WTC11 (cell line): ENCODE results near the gene ZCCHC7. TPM values are rescaled to one million over a fixed set of nuclear protein-coding genes. Genes with fewer than 3 reads are reported as not detected.

ENCODE experiments used
- ATAC-seq: fragments of 200-7000 bp; cut with Tn5 transposase; 2 replicates; pipeline ENCODE4 v1.10.0; 2021; ENCODE audit warnings: mild to moderate bottlenecking, moderate library complexity
- CTCF ChIA-PET: fragments of 300-600 bp; sonication (Branson Sonifier 250); formaldehyde crosslinking; loops from one replicate; lab custom pipeline; 2021; ENCODE audit warnings: antibody characterized with exemption; lab: Charles Lee
- POLR2A ChIA-PET: fragments of 350-600 bp; sonication (Branson Sonifier 250); formaldehyde crosslinking; loops from one replicate; lab custom pipeline; 2021; ENCODE audit warnings: antibody characterized with exemption; lab: Charles Lee
- DNase-seq: peaks from one replicate; pipeline ENCODE4 v3.0.0; 2021; ENCODE audit warnings: low spot score
- H3K27ac Mint-ChIP-seq: 2 replicates; pipeline ENCODE4 v1.8.0; 2021; ENCODE audit warnings: mixed read lengths
- H3K27me3 Mint-ChIP-seq: 2 replicates; pipeline ENCODE4 v1.8.0; 2021; ENCODE audit warnings: low read depth, mild to moderate bottlenecking, moderate library complexity, mixed read lengths
- H3K36me3 Mint-ChIP-seq: 2 replicates; pipeline ENCODE4 v1.8.0; 2021; ENCODE audit warnings: mixed read lengths
- H3K4me1 Mint-ChIP-seq: 2 replicates; pipeline ENCODE4 v1.8.0; 2022; ENCODE audit warnings: mixed read lengths
- H3K4me3 Mint-ChIP-seq: 2 replicates; pipeline ENCODE4 v1.8.0; 2021; ENCODE audit warnings: mild to moderate bottlenecking, moderate library complexity, mixed read lengths
- H3K9me3 Mint-ChIP-seq: 2 replicates; pipeline ENCODE4 v1.8.0; 2021; ENCODE audit warnings: mixed read lengths
- ATF1 ChIP-seq: sonication (generic); formaldehyde crosslinking; IDR thresholded peaks from 2 replicates; pipeline ENCODE4 v1.8.1; 2023; ENCODE audit warnings: mild to moderate bottlenecking, moderate library complexity, missing genetic modification reagents
- CREM ChIP-seq: sonication (generic); formaldehyde crosslinking; IDR thresholded peaks from 2 replicates; pipeline ENCODE4 v1.8.1; 2022; ENCODE audit warnings: mild to moderate bottlenecking, missing genetic modification reagents, moderate library complexity
- FOXJ3 ChIP-seq: sonication (generic); formaldehyde crosslinking; IDR thresholded peaks from 2 replicates; pipeline ENCODE4 v1.9.0; 2021; ENCODE audit warnings: missing genetic modification reagents, mild to moderate bottlenecking, borderline replicate concordance
- HMGA2 ChIP-seq: fragments of 250-450 bp; sonication (Bioruptor Pico); IDR thresholded peaks from 2 replicates; pipeline ENCODE4 v1.4.0; 2021; ENCODE audit warnings: mild to moderate bottlenecking, moderate library complexity
- NFATC4 ChIP-seq: fragments of 250-450 bp; sonication (Bioruptor Pico); IDR thresholded peaks from 2 replicates; pipeline ENCODE4 v1.9.0; 2021; ENCODE audit warnings: mild to moderate bottlenecking
- NR1H2 ChIP-seq: sonication (generic); formaldehyde crosslinking; IDR thresholded peaks from 2 replicates; pipeline ENCODE4 v1.9.0; 2021; ENCODE audit warnings: mild to moderate bottlenecking, moderate library complexity, missing genetic modification reagents
- RELA ChIP-seq: sonication (generic); formaldehyde crosslinking; IDR thresholded peaks from 2 replicates; pipeline ENCODE4 v1.8.1; 2022; ENCODE audit warnings: missing genetic modification reagents, mild to moderate bottlenecking, borderline replicate concordance
- SMAD3 ChIP-seq: sonication (generic); formaldehyde crosslinking; IDR thresholded peaks from 2 replicates; pipeline ENCODE4 v1.8.0; 2022; ENCODE audit warnings: missing genetic modification reagents, mild to moderate bottlenecking, borderline replicate concordance
- ZNF219 ChIP-seq: sonication (generic); formaldehyde crosslinking; IDR thresholded peaks from 2 replicates; pipeline ENCODE4 v1.8.0; 2023; ENCODE audit warnings: missing genetic modification reagents, mild to moderate bottlenecking, borderline replicate concordance
- ZNF317 ChIP-seq: sonication (generic); formaldehyde crosslinking; IDR thresholded peaks from 2 replicates; pipeline ENCODE4 v1.8.1; 2023; ENCODE audit warnings: low read depth, mild to moderate bottlenecking, moderate library complexity, missing genetic modification reagents, borderline replicate concordance
- total RNA-seq: library from RNA; stranded (reverse); gene quantifications from 3 replicates; pipeline ENCODE4 v1.2.3, GENCODE V29; 2021
- TF ChIP-seq, protein P1 (sequence below): fragments of 250-450 bp; sonication (Bioruptor Pico); conservative IDR thresholded peaks from 2 replicates; pipeline ENCODE4 v1.9.0; 2021; ENCODE audit warnings: mild to moderate bottlenecking
- TF ChIP-seq, protein P2 (sequence below): sonication (generic); formaldehyde crosslinking; conservative IDR thresholded peaks from 2 replicates; pipeline ENCODE4 v1.8.1; 2022; ENCODE audit warnings: mild to moderate bottlenecking, missing genetic modification reagents
- TF ChIP-seq, protein P3 (sequence below): fragments of 250-450 bp; sonication (Bioruptor Pico); IDR thresholded peaks from 2 replicates; pipeline ENCODE4 v1.9.0; 2021; ENCODE audit warnings: mild to moderate bottlenecking, borderline replicate concordance
- TF ChIP-seq, protein P4 (sequence below): sonication (generic); formaldehyde crosslinking; IDR thresholded peaks from 2 replicates; pipeline ENCODE4 v1.8.0; 2022; ENCODE audit warnings: missing genetic modification reagents
- TF ChIP-seq, protein P5 (sequence below): sonication (generic); formaldehyde crosslinking; IDR thresholded peaks from 2 replicates; pipeline ENCODE4 v1.8.1; 2023; ENCODE audit warnings: mild to moderate bottlenecking, missing genetic modification reagents

The ZCCHC7 gene
- total RNA-seq, 1 experiment from 2014 or later, result 30.1 TPM

DNA sequence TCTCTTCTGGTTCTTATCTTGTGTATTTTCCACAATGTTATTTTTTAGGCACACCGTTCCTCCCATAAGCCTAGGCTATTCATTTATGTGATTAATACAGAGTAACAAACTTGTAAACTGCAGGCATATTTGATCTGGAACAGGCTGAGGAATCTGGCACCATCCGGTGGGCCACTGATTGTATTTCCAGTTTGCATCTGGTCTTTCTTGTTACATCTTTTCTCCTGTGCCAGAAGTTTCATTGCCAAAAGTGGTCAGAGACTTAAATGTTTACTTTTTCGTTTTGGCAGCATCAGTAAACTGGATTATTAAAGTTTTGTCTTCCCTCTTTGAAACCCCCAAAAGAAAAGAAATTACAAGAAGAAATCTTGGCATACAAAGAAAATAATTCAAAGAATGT, 17.9 kb upstream of the ZCCHC7 start:
- H3K27ac Mint-ChIP-seq, result peak overlapping the region; percentile 10; the same call in 1 of the 2 replicates
- ChIA-PET CTCF (no interaction called here), POLR2A (no interaction called here)
- no peak for ATAC-seq
- H3K9me3 Mint-ChIP-seq, result 0 out of 2 replicates have a peak, but pooled peaks cover 3% of the 10 kb centered on the region
- no peak for DNase-seq
- no peaks in the 10 kb centered on the region; the same call in 1 of the 2 replicates for H3K36me3 Mint-ChIP-seq
- peaks cover 10% of the 10 kb centered on the region for H3K4me1 Mint-ChIP-seq
- TF ChIP-seq ZNF219 (CRISPR knock-in tag), result no peak
- TF ChIP-seq, protein P1, sequence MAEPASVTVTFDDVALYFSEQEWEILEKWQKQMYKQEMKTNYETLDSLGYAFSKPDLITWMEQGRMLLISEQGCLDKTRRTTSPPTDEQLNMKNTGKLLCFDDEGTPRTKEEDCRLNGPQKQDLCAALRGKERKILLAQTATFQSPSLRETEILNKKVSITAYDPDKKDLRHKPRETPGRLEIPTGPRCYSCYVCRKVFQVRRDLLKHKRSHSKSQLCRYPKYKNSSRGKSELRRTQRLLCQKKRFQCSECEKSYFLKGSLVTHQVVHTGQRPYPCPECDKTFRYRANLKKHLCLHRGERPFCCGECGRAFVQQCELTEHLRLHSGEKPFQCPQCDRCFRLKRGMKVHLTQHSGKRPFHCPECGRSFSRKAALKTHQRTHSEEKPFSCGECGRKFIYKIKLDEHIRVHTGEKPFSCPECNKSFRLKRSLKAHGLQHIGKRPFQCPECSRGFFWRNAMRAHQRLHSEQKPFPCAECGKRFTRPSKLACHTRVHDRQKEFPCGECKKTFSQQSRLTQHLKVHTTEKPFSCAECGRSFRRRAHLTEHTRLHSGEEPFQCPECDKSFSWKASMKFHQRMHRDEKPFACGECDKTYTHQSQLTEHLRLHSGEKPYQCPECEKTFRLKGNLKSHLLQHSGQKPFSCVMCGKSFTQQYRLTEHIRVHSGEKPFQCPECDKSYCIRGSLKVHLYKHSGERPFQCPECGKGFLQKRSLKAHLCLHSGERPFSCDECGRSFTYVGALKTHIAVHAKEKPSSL (CRISPR knock-in tag), result no peak
- TF ChIP-seq, protein P2, sequence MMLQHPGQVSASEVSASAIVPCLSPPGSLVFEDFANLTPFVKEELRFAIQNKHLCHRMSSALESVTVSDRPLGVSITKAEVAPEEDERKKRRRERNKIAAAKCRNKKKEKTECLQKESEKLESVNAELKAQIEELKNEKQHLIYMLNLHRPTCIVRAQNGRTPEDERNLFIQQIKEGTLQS (CRISPR knock-in tag), result no peak
- no peak for TF ChIP-seq ATF1 (CRISPR knock-in tag)
- TF ChIP-seq SMAD3 (CRISPR knock-in tag), result no peak
- no peak for TF ChIP-seq FOXJ3 (CRISPR knock-in tag)
- no peak for TF ChIP-seq CREM (CRISPR knock-in tag)
- TF ChIP-seq, protein P3, sequence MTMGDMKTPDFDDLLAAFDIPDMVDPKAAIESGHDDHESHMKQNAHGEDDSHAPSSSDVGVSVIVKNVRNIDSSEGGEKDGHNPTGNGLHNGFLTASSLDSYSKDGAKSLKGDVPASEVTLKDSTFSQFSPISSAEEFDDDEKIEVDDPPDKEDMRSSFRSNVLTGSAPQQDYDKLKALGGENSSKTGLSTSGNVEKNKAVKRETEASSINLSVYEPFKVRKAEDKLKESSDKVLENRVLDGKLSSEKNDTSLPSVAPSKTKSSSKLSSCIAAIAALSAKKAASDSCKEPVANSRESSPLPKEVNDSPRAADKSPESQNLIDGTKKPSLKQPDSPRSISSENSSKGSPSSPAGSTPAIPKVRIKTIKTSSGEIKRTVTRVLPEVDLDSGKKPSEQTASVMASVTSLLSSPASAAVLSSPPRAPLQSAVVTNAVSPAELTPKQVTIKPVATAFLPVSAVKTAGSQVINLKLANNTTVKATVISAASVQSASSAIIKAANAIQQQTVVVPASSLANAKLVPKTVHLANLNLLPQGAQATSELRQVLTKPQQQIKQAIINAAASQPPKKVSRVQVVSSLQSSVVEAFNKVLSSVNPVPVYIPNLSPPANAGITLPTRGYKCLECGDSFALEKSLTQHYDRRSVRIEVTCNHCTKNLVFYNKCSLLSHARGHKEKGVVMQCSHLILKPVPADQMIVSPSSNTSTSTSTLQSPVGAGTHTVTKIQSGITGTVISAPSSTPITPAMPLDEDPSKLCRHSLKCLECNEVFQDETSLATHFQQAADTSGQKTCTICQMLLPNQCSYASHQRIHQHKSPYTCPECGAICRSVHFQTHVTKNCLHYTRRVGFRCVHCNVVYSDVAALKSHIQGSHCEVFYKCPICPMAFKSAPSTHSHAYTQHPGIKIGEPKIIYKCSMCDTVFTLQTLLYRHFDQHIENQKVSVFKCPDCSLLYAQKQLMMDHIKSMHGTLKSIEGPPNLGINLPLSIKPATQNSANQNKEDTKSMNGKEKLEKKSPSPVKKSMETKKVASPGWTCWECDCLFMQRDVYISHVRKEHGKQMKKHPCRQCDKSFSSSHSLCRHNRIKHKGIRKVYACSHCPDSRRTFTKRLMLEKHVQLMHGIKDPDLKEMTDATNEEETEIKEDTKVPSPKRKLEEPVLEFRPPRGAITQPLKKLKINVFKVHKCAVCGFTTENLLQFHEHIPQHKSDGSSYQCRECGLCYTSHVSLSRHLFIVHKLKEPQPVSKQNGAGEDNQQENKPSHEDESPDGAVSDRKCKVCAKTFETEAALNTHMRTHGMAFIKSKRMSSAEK, result no peak
- TF ChIP-seq, protein P4, sequence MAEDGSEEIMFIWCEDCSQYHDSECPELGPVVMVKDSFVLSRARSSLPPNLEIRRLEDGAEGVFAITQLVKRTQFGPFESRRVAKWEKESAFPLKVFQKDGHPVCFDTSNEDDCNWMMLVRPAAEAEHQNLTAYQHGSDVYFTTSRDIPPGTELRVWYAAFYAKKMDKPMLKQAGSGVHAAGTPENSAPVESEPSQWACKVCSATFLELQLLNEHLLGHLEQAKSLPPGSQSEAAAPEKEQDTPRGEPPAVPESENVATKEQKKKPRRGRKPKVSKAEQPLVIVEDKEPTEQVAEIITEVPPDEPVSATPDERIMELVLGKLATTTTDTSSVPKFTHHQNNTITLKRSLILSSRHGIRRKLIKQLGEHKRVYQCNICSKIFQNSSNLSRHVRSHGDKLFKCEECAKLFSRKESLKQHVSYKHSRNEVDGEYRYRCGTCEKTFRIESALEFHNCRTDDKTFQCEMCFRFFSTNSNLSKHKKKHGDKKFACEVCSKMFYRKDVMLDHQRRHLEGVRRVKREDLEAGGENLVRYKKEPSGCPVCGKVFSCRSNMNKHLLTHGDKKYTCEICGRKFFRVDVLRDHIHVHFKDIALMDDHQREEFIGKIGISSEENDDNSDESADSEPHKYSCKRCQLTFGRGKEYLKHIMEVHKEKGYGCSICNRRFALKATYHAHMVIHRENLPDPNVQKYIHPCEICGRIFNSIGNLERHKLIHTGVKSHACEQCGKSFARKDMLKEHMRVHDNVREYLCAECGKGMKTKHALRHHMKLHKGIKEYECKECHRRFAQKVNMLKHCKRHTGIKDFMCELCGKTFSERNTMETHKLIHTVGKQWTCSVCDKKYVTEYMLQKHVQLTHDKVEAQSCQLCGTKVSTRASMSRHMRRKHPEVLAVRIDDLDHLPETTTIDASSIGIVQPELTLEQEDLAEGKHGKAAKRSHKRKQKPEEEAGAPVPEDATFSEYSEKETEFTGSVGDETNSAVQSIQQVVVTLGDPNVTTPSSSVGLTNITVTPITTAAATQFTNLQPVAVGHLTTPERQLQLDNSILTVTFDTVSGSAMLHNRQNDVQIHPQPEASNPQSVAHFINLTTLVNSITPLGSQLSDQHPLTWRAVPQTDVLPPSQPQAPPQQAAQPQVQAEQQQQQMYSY (CRISPR knock-in tag), result no peak
- TF ChIP-seq NFATC4 (CRISPR knock-in tag), result no peak
- no peak for TF ChIP-seq HMGA2 (CRISPR knock-in tag)
- no peak for TF ChIP-seq ZNF317
- TF ChIP-seq, protein P5, sequence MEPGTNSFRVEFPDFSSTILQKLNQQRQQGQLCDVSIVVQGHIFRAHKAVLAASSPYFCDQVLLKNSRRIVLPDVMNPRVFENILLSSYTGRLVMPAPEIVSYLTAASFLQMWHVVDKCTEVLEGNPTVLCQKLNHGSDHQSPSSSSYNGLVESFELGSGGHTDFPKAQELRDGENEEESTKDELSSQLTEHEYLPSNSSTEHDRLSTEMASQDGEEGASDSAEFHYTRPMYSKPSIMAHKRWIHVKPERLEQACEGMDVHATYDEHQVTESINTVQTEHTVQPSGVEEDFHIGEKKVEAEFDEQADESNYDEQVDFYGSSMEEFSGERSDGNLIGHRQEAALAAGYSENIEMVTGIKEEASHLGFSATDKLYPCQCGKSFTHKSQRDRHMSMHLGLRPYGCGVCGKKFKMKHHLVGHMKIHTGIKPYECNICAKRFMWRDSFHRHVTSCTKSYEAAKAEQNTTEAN (CRISPR knock-in tag), result no peak
- no peak for TF ChIP-seq RELA (CRISPR knock-in tag)
- TF ChIP-seq NR1H2, result no peak
- H3K4me3 Mint-ChIP-seq, result no peak overlapping the region
- no peaks in the 10 kb centered on the region for H3K27me3 Mint-ChIP-seq
